K562 (cell line): ENCODE results near the gene ACSBG1.

Source experiments
- GATAD2B ChIP-seq: fragments of 450-650 bp; IDR thresholded peaks from 2 replicates; pipeline ENCODE4 v1.6.1; 2017; ENCODE audit warnings: mild to moderate bottlenecking, borderline replicate concordance
- HDAC8 ChIP-seq: fragments of 450-650 bp; IDR thresholded peaks from 2 replicates; pipeline ENCODE4 v1.6.1; 2016; ENCODE audit warnings: mild to moderate bottlenecking, missing genetic modification characterization, moderate library complexity, missing compliant biosample characterization
- POLR2H ChIP-seq: IDR thresholded peaks from 2 replicates; pipeline ENCODE4 v1.6.1; 2016; ENCODE audit warnings: missing genetic modification characterization, low read depth, mild to moderate bottlenecking, control low read depth, missing compliant biosample characterization, moderate library complexity
- RBM17 ChIP-seq: fragments of 200-400 bp; formaldehyde crosslinking; IDR thresholded peaks from 2 replicates; pipeline ENCODE4 v1.6.1; 2017; ENCODE audit warnings: low read depth, mild to moderate bottlenecking, low read length, borderline replicate concordance
- TCF7 ChIP-seq: sonication (generic); IDR thresholded peaks from 2 replicates; pipeline ENCODE4 v1.6.1; 2016; ENCODE audit warnings: antibody characterized with exemption, borderline replicate concordance
- ZNF3 ChIP-seq: fragments of 250-450 bp; sonication (Bioruptor Pico); IDR thresholded peaks from 2 replicates; pipeline ENCODE4 v1.5.0; 2021; ENCODE audit warnings: mild to moderate bottlenecking, moderate library complexity
- TF ChIP-seq, protein P1 (sequence below), 3 experiments: IDR thresholded peaks in 2 of 3; conservative IDR thresholded peaks in 1 of 3; 2 replicates each; pipeline ENCODE4 v1.5.1; 2011 to 2012; ENCODE audit warnings: low read length in 3 of 3, mild to moderate bottlenecking in 3 of 3, control low read depth in 2 of 3, improper control_type of control experiment in 1 of 3, inconsistent platforms in 1 of 3, low read depth in 1 of 3, mixed read lengths in 1 of 3, moderate library complexity in 1 of 3; ENCODE audit not compliant: insufficient read depth in 2 of 3
- TF ChIP-seq, protein P2 (sequence below), 2 experiments: fragments of 450-650 bp; IDR thresholded peaks; 2 replicates each; pipeline ENCODE4 v1.6.1; 2016

DNA sequence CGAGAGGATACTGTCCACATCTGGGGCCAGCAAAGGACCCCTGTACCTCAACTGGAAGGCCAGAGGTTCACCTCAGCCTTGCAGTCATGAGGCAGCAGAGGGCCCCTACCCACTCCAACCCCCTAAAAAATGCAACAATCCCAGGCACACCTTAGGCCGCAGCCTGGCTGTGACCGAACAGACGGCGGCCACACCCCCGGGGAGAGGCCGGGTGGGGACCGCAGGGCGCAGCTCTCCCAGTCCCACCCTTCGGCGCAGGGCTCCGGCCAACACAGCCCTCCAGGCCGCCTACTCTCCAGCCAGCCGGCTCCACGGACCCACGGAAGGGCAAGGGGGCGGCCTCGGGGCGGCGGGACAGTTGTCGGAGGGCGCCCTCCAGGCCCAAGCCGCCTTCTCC, 29.5 kb upstream of the ACSBG1 start:
- TF ChIP-seq TCF7 = no peak
- no peak for TF ChIP-seq HDAC8 (tag)
- TF ChIP-seq, protein P1, sequence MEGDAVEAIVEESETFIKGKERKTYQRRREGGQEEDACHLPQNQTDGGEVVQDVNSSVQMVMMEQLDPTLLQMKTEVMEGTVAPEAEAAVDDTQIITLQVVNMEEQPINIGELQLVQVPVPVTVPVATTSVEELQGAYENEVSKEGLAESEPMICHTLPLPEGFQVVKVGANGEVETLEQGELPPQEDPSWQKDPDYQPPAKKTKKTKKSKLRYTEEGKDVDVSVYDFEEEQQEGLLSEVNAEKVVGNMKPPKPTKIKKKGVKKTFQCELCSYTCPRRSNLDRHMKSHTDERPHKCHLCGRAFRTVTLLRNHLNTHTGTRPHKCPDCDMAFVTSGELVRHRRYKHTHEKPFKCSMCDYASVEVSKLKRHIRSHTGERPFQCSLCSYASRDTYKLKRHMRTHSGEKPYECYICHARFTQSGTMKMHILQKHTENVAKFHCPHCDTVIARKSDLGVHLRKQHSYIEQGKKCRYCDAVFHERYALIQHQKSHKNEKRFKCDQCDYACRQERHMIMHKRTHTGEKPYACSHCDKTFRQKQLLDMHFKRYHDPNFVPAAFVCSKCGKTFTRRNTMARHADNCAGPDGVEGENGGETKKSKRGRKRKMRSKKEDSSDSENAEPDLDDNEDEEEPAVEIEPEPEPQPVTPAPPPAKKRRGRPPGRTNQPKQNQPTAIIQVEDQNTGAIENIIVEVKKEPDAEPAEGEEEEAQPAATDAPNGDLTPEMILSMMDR (IDR thresholded peaks at IDR 0.05 in 2 of 3, conservative IDR thresholded peaks at IDR 0.05 in 1 of 3; ENCODE audit: insufficient read depth in 2 of 3, low read depth in 1 of 3, low read length in 3 of 3) = no peak
- TF ChIP-seq GATAD2B = no peak
- no peak for TF ChIP-seq RBM17
- TF ChIP-seq ZNF3 = no peak
- TF ChIP-seq, protein P2, sequence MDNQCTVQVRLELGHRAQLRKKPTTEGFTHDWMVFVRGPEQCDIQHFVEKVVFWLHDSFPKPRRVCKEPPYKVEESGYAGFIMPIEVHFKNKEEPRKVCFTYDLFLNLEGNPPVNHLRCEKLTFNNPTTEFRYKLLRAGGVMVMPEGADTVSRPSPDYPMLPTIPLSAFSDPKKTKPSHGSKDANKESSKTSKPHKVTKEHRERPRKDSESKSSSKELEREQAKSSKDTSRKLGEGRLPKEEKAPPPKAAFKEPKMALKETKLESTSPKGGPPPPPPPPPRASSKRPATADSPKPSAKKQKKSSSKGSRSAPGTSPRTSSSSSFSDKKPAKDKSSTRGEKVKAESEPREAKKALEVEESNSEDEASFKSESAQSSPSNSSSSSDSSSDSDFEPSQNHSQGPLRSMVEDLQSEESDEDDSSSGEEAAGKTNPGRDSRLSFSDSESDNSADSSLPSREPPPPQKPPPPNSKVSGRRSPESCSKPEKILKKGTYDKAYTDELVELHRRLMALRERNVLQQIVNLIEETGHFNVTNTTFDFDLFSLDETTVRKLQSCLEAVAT (IDR thresholded peaks at IDR 0.05) = no peak
- TF ChIP-seq POLR2H = no peak
